ENCODE results near the gene STAT1.

The STAT1 gene

GRCh38 chr2:191031256-191031655 lies 17.3 kb upstream of the STAT1 start:
- no peak for DNase-seq (ENCODE audit: low read depth)

GRCh38 chr2:191030521-191031154 lies 16.7 kb upstream of the STAT1 start:
- DNase-seq (ENCODE audit: low read depth): no peak

- no peak for DNase-seq (ENCODE audit: low read depth)
These were observed 15.4 kb upstream of the STAT1 start for GRCh38 chr2:191029280-191029950.

- DNase-seq (ENCODE audit: low read depth): no peak
These were observed 12.4 kb upstream of the STAT1 start for GRCh38 chr2:191026377-191026776.

- no peak for DNase-seq (ENCODE audit: low read depth)
These were observed 11.2 kb upstream of the STAT1 start for GRCh38 chr2:191025135-191025534.

- DNase-seq (ENCODE audit: low read depth): no peak
These were observed 9.3 kb upstream of the STAT1 start for GRCh38 chr2:191023235-191023679.

GRCh38 chr2:191020742-191021381 lies 6.9 kb upstream of the STAT1 start:
- no peak for DNase-seq (ENCODE audit: low read depth)

- peak; percentile 87 for DNase-seq (ENCODE audit: low read depth)
These were observed 6.3 kb upstream of the STAT1 start for GRCh38 chr2:191020221-191020741.

- DNase-seq (ENCODE audit: low read depth): no peak
These were observed 5.4 kb upstream of the STAT1 start for GRCh38 chr2:191019376-191019775.

GRCh38 chr2:191018643-191019119 lies 4.7 kb upstream of the STAT1 start:
- no peak for DNase-seq (ENCODE audit: low read depth)

- no peak for DNase-seq (ENCODE audit: low read depth)
These were observed 4.1 kb upstream of the STAT1 start for GRCh38 chr2:191018048-191018447.

GRCh38 chr2:191015831-191016230 lies 1.9 kb upstream of the STAT1 start:
- DNase-seq (ENCODE audit: low read depth): no peak

GRCh38 chr2:191015239-191015638 lies 1.3 kb upstream of the STAT1 start:
- no peak for DNase-seq (ENCODE audit: low read depth)

- DNase-seq (ENCODE audit: low read depth): no peak
These were observed 666 bp upstream of the STAT1 start for GRCh38 chr2:191014653-191015020.

GRCh38 chr2:191013682-191013931 lies 364 bp downstream of the STAT1 start:
- no peak for DNase-seq (ENCODE audit: low read depth)

- DNase-seq (ENCODE audit: low read depth): no peak
These were observed 908 bp downstream of the STAT1 start for GRCh38 chr2:191012845-191013681.

GRCh38 chr2:191012346-191012745 lies 1.6 kb downstream of the STAT1 start:
- no peak for DNase-seq (ENCODE audit: low read depth)

GRCh38 chr2:191010887-191011885 lies 2.8 kb downstream of the STAT1 start:
- DNase-seq (ENCODE audit: low read depth): no peak

- DNase-seq (ENCODE audit: low read depth): no peak
These were observed 4.2 kb downstream of the STAT1 start for GRCh38 chr2:191009541-191010374.

- DNase-seq (ENCODE audit: low read depth): no peak
These were observed 5.7 kb downstream of the STAT1 start for GRCh38 chr2:191008286-191008685.
